Occipital lobe (tissue), 2 donors: ENCODE measurements around the gene ZNF3. TPM values are rescaled to one million over a fixed set of nuclear protein-coding genes. Genes with fewer than 3 reads are reported as not detected.
A peak's percentile ranks its signal among the peaks of the same experiment; 100 is the strongest.
"Not testable (repeated sequence)": the region's sequence is repeated elsewhere in the genome, so short reads cannot be mapped to it uniquely, and the experiment has no call there.

Experiments used
- DNase-seq: peaks from one replicate; lab custom pipeline; 2025; lab: John Stamatoyannopoulos, UW
- total RNA-seq: library from RNA; depleted of rRNA; stranded (reverse); fragments of >200 nt; gene quantifications from one replicate; pipeline ENCODE4 v1.2.3, GENCODE V29; 2014

ZNF3 gene
- 45.2 TPM for total RNA-seq

GRCh38 chr7:100081535-100082102 lies at the start of gene ZNF3:
Gene ZNF3, minus strand, starts transcription at chr7:100081723. Its CDS starts 4,366 bp downstream, at chr7:100077357.
- peak; percentile 98 for DNase-seq

GRCh38 chr7:100130608-100131453 lies 49.3 kb upstream of the ZNF3 start:
- DNase-seq = peak; percentile 45

DNA sequence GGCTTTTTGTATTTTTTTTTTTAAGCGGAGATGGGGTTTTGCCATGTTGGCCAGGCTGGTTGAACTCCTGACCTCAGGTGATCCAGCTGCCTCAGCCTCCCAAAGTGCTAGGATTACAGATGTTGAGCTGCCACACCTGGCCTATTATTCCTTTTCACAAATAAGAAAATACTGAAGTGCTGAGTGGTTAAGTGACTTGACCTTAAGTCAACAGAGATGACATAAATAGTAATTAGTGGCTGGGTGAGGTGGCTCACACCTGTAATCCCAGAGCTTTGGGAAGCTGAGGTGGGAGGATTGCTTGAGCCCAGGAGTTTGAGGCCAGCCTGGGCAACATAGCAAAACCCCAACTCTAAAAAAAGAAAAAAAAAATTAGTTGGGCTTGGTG lies 48.7 kb upstream of the ZNF3 start:
- DNase-seq = not testable (repeated sequence)

DNA sequence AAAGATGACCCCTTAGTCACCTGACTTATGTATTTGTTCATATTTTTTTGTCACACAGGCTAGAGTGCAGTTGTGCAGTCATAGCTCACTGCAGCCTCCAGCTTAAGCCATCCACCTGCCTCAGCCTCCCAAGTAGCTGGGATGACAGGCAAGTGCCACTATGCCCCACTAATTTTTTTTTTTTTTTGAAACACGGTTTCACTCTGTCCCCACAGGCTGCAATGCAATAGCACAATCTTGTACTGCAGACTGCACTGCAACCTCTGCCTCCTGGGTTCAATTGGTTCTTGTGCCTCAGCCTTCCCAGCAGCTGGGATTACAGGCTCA lies 47.1 kb upstream of the ZNF3 start:
- no peak for DNase-seq

DNA sequence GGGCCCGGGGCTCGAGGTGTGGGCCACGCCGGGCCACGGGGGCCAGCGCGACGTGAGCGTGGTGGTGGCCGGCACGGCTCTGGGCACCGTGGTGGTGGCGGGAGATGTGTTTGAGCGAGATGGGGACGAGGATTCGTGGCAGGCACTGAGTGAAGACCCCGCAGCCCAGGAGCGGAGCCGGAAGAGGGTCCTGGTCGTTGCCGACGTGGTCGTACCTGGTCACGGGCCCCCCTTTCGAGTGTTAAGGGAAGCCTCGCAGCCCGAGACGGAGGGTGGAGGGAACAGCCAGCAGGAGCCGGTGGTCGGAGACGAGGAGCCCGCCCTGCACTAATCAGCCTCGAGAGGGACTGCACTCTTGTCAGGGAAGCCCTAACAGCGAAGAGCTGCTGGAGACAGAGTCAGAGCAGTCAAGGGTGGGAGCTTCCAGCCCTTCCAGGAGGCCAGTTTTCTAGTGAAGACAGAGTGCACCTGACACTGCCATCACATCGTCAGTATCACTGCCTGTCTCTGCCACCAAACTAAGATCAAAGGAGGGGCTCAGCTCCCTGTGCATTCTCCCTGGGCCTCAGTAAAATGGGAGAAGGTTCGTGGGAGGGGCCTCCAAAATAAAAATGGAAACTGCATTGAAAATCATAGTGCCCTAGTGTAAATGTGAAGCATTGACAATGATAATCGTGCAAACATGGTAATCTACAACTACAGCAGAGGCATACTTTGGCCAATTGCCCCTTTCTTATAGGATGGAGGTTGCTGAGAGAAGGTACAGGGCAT lies 46.5 kb upstream of the ZNF3 start:
- peak; percentile 19 for DNase-seq

DNA sequence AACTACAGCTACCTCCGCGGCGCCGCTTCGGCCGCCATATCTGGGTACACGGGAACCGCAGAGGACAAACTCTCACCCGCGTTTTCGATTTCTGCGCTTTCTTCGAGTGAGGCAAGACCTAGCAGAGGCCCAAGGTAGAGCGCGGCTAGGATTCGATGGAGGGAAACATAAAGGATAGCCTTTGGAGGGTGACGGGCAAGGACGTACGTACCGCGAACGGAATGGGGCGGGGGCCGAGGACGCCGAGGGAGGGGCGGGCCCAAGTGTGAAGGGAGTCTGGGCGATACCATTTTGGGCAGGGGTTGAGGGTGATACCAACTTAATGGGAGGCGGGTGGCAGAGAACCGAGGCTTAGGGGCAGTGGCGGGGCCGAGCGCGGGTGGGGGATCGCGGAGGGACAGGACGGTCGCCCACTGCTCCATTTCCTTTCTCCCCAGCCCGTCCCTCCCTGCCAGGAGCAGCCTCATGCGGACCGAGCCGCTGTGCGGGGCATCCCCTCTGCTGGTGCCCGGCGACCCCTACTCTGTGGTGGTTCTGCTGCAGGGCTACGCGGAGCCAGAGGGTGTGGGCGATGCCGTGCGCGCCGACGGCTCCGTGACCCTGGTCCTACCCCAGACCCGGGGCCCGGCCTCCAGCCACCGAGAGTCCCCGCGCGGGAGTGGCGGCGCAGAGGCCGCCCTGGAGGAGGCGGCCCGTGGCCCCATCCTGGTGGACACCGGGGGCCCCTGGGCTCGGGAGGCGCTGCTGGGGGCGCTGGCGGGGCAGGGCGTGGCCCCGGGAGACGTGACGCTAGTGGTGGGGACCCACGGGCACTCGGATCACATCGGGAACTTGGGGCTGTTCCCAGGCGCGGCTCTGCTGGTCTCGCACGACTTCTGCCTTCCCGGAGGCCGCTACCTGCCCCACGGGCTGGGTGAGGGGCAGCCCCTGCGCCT lies 45.7 kb upstream of the ZNF3 start, which contains the start of gene MBLAC1:
Gene MBLAC1 (plus strand): TSS at position 37 of the 935 bp plus-strand sequence. CDS start 429 bp downstream, at position 466.
- peak; percentile 89 for DNase-seq

- peak; percentile 66 for DNase-seq
Measured at GRCh38 chr7:100126239-100126930, 44.9 kb upstream of the ZNF3 start.

GRCh38 chr7:100124301-100125230 lies 43.0 kb upstream of the ZNF3 start:
- no peak for DNase-seq

DNA sequence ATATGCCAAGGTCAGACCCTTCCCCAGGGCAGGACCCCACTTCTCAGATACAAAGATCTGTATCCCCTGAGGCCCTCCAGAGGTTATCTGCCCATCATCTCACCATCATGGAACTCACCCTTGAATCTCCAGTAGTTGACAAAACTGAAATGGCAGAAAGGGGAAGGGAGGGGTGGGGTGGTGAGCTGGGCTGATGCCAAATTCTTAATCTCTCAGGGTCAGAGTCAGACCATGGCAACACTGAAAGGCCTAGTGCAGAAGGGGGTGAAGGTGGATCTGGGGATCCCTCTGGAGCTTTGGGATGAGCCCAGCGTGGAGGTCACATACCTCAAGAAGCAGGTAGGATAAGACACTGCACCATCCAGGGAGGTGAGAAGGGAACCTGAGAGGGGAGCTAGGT lies 41.0 kb upstream of the ZNF3 start:
- no peak for DNase-seq

- DNase-seq = no peak
Measured at GRCh38 chr7:100122067-100122466, 40.5 kb upstream of the ZNF3 start.

DNA sequence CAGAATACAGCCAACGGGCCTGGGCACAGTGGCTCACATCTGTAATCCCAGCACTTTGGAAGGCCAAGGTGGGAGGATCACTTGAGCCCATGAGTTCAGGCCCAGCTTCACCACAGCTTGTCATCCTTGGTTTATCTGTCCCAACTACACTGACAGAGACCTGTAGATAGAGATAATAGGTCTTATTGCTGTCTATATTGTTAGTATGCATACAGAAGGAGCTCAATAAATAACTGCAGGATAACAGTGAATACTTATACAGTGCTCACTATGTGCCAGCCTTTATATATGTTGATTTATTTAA lies 39.2 kb upstream of the ZNF3 start:
- DNase-seq = no peak

- DNase-seq = peak; percentile 82
Measured at GRCh38 chr7:100119970-100120732, 38.6 kb upstream of the ZNF3 start.

- peak; percentile 94 for DNase-seq
Measured at GRCh38 chr7:100119072-100119969, 37.8 kb upstream of the ZNF3 start, which contains the start of the genes CNPY4 and TAF6. Gene CNPY4, plus strand, starts transcription at chr7:100119634. Its CDS starts 111 bp downstream, at chr7:100119745. Gene TAF6, minus strand, starts transcription at chr7:100119358. Its CDS starts 5,149 bp downstream, at chr7:100114209.

DNA sequence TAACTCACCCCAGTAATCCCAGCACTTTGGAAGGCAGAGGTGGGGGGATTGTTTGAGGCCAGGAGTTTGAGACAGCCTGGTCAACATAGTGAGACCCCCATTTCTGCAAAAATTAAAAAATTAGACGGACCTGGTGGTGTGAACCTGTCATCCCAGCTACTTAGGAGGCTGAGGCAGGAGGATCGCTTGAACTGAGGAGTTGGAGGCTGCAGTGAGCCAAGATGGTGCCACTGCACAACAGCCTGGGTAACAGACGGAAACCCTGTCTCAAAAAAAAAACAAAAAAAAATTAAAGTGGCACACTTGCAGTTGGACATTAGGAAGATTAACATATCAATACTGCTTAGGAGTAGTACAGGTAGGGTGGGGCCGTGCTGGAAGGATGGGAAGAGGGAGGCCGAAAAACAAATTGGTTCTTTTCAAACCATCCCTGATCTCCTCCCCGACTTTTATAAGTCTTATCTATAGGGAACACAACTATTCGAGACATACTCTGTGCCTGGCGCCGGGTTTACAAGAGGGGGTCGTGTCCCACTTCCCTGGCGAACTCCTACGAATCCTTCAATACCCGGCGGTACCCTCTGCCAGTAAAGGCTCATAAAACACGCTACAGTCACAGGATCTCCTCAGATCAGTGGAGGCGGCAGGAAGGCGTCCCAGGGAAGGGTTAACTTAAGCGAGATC lies 37.0 kb upstream of the ZNF3 start:
- DNase-seq = no peak

- DNase-seq = no peak
Measured at GRCh38 chr7:100115026-100115425, 33.5 kb upstream of the ZNF3 start.

- DNase-seq = no peak
Measured at GRCh38 chr7:100111914-100112313, 30.4 kb upstream of the ZNF3 start.

DNA sequence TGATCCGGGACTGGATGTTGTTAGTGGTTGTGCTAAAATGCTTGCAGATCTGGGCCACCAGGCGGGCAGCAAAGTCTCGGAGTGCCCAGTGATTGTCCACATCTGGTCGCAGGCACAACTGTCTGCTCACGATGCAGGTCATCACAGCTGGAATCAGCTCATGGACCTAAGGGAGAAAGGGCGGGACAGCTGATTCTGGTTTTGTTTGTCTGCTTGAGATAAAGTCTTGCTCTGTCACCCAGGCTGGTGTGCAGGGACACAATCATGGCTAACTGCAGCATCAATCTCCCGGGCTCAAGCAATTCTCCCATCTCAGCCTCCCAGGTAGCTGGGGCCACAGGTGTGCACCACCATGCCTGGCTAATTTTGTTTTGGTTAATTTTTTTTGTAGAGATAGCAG lies 29.6 kb upstream of the ZNF3 start:
- DNase-seq = no peak
